ENCODE results near the gene TMPRSS4.

TMPRSS4 gene

DNA sequence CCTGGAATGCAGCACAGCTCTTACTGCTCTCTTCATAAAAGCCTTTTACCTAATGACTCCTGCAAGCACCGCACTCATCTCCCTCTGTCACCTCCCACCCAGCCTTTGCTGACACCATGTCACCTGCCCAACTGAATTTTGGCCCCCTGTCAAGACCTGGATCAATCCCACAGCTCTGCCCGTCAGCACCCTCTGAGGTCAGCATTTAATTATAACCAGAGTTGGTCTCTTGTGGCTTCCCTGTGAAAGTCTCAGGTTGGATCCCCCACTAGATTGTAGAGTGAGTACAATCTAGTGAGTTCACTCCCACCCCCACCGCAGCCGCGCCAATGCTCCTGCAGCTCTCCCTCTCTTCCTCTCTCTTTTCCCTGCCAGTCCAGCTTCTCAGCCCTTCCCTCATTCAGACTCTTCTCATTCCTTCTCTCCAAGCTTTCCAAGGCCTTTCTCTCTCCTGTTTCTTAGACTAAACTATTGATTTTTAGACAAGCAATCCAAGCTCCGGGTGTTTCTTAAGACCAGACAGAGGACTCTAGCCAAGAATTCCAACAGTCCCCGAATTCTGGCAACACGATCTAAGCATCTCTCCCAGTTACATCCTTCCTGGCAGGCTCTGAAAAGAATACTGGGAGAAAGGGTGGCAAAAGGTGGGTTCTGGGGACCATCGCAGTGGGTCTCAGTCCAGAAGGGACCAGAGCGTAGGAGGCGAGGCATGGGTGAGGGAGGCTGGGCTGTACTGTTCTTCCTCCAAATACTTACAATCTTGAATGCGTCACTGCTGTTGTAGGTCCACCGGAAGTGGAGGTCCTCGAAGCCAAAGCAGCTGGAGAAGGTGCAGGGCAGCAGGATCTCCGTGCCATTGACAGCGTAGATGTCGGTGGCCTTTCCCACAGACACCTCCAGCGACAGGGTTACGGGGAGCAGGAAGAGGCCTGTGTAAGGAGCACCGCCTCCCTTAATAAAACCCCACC, 67.7 kb downstream of the TMPRSS4 start:
- no peak for DNase-seq
- in situ Hi-C loops (cut with HindIII; ENCODE audit: low pct_ligation_motif_present, low pct_unique_long_range_greater_than_20kb, low sequenced_read_pairs) = no loop called here

DNA sequence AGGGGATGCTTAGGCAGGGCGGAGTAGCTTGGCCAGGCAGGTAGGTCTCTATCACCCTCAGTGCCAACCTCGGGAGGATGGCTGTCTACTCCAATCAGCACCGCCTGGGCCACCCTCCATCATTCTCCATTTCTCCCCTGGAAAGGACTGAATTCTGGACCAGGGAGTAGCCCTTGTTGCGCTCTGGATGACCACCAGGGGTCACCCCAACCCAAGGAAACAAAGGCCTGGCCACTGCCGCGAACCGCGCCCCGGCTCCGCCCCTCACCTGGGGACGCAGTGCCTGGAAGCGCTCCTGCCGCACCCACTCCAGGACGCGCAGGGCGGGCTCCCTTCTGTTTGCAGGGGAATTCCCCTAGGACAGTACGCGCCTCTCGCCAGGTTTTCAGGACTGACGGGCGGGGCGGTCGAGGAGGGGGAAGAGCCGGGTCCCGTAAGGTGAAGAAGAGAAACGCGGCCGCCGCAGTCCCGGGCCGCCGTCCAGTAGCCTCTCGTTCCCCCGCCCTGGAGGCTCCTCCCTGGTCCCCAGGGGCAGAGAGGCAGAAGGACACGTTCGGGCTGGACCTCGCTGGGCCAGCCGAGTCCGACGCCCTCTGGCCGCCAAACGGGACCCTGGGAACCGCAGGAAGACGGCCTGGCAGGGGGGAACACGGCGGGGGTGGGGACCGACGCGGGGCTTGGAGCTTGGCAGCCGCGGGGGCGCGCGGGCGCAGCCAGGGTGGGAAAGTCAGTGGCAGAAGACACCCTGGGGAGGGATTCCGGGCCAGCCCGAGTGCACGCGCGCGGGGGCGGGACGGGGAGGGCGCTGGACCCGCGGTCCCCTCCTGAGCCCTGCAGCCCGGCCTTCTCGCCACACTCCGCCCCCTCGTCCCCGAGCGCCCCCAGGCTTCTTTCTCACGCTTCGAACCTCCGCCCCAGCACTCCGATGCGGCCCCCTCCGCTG, 68.7 kb downstream of the TMPRSS4 start:
- in situ Hi-C loops (cut with HindIII; ENCODE audit: low pct_ligation_motif_present, low pct_unique_long_range_greater_than_20kb, low sequenced_read_pairs) = no loop called here
- DNase-seq = peak; percentile 69

DNA sequence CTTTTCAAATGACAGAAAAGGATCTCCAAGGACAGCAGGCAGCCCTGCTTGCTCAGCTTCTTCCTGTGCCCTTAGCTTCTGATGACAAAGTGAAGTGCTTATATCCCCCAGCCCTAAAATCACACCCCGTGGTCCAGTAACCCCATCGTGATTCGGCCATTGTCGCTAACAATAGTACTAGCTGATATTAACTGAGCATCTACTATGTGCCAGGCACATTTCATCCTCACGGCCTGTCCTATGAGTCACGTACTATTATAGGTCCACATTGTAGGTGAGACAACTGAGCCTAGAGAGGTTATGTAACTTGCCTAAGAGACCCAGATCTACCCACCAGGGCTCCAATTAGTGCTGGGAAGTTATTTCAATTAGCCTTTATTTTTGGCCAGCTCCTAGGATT, 69.7 kb downstream of the TMPRSS4 start:
- no peak for DNase-seq
- in situ Hi-C loops (cut with HindIII; ENCODE audit: low pct_ligation_motif_present, low pct_unique_long_range_greater_than_20kb, low sequenced_read_pairs) = no loop called here

DNA sequence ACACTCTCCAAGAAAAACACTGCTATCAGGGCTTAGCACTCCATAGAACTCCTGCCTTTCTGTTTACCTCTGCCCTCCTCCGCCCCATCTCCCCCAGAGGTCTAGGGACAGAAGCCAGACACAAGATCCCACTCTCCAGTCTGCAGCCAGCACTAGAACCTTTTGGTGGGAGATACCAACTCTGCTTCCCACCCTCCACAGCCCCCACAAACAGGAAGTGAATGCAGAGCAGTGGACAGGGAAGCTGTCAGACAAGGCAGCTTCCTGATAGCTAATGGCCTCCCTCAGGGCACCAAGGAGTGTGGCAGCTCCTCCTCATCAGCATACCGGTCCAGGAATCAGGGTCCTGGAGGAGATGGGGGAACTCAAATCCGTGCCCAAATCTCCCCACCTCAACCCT, 70.6 kb downstream of the TMPRSS4 start:
- in situ Hi-C loops (cut with HindIII; ENCODE audit: low pct_ligation_motif_present, low pct_unique_long_range_greater_than_20kb, low sequenced_read_pairs) = no loop called here

DNA sequence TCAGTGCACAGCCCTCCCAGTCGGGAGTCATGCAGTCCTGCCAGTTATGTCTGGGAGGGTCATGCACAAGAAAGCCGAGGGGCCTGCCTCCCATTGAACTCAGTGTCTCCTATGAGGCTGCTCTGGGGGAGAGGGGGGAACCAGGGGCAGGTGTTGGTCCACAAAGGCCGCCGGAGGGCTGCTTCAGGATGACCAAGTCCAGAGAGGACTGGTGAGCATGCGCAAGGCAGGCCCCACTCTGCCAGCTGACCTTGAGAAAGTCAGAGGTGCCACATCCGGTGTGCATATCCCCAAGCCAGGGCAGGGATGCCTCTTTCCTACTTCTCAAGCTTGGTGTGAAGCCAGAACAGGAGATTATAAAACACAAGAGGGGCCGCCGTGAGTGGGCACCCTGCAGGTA, 71.4 kb downstream of the TMPRSS4 start:
- no peak for DNase-seq
- in situ Hi-C loops (cut with HindIII; ENCODE audit: low pct_ligation_motif_present, low pct_unique_long_range_greater_than_20kb, low sequenced_read_pairs) = no loop called here

More for the DNA sequence above, 70.6 kb downstream of the TMPRSS4 start:
- DNase-seq = no peak

- DNase-seq = no peak
- in situ Hi-C loops (cut with HindIII; ENCODE audit: low pct_ligation_motif_present, low pct_unique_long_range_greater_than_20kb, low sequenced_read_pairs) = no loop called here
Observed at GRCh38 chr11:118148856-118149255, 72.0 kb downstream of the TMPRSS4 start.

DNA sequence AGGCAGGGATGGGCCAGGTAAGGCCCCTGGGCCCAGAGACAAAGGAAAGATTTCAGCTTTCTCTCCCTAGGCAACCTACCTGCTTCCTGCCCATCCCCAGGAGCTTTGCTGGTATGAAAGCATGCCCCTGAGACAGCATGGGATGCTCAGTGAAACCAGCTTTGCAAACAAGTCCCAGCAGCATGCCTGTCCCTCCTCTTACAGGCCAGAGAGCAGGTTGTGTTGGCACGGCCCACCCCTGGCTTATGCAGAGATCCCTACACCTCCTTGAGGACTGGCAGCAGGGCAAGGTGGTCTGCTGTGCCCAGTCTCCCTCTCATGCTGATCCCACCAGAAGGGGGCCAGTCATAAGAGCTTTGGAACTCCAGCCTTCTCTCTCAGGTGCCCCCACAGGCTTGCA, 72.6 kb downstream of the TMPRSS4 start:
- no peak for DNase-seq
- in situ Hi-C loops (cut with HindIII; ENCODE audit: low pct_ligation_motif_present, low pct_unique_long_range_greater_than_20kb, low sequenced_read_pairs) = no loop called here

DNA sequence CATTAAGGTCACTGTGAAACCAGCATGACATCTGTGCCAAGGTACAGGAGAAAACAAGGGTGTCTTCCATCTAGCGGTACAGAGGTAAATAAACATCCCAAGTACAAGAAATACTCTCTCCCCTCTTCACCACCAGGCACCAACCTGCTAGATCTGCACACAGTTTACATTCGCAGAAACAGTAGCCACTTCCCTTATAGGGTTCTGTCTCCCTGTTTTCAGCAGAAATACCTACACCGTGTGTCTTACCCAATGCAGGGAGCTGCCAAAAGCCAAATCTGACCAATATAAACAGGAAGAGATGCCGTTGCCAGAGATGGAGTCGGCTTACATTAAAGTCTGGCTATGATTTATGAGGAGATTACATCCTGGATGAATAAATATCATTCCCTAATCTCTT, 74.6 kb downstream of the TMPRSS4 start:
- in situ Hi-C loops (cut with HindIII; ENCODE audit: low pct_ligation_motif_present, low pct_unique_long_range_greater_than_20kb, low sequenced_read_pairs) = no loop called here
- no peak for DNase-seq

DNA sequence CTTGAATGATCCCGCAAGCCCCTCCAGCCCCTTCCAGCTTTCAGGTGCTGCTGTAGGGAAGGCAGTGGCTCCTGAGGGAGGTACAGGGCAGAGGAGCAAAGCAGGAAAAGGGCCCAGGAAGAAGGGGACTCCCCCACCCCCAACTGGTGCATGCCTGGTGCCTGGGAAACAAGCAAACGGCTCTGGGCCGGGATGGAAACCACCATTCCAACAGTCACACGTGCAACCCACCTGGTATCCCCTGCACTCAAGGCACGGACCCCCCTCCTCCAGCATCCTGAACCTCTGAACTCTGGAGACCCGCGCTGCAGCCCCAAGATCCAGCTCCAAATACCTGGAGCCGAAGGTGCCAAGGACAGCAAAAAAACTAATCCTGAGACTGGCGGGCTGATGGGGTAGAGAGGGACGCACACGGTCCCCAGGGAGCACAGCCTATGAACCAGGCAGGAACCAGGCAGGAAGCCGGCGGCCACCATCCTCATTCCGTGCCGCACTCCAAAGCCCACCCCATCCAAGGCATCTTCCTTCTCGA, 75.2 kb downstream of the TMPRSS4 start:
- no peak for DNase-seq
- in situ Hi-C loops (cut with HindIII; ENCODE audit: low pct_ligation_motif_present, low pct_unique_long_range_greater_than_20kb, low sequenced_read_pairs) = no loop called here

- DNase-seq = peak; percentile 60
- in situ Hi-C loops (cut with HindIII; ENCODE audit: low pct_ligation_motif_present, low pct_unique_long_range_greater_than_20kb, low sequenced_read_pairs) = no loop called here
Observed at GRCh38 chr11:118152552-118153471, 75.9 kb downstream of the TMPRSS4 start, which contains the start of gene SCN4B. Gene SCN4B (minus strand): TSS chr11:118152823. CDS start chr11:118152673, 150 bp downstream.

DNA sequence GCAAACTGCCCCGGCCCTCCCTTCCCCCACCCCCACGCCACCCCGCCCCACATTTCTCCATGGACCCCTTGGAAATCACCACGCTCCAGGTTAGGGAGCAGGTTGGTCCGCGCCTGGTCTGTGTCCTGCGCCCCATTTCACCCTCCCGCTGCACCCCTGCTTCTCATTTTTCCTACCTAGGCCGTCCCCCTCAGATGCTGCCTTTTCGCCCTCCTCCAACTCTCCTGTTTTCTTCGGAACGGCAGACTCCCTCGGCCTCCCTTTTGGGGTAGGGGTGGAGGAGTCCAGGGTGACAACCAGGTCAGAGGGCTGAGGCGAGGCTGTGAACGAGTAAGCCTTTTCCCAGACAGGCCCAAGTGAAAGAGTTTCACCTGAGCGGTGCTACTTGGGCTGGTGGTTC, 76.6 kb downstream of the TMPRSS4 start:
- no peak for DNase-seq
- in situ Hi-C loops (cut with HindIII; ENCODE audit: low pct_ligation_motif_present, low pct_unique_long_range_greater_than_20kb, low sequenced_read_pairs) = no loop called here

- DNase-seq = no peak
- in situ Hi-C loops (cut with HindIII; ENCODE audit: low pct_ligation_motif_present, low pct_unique_long_range_greater_than_20kb, low sequenced_read_pairs) = no loop called here
Observed at GRCh38 chr11:118153976-118154375, 77.1 kb downstream of the TMPRSS4 start.

DNA sequence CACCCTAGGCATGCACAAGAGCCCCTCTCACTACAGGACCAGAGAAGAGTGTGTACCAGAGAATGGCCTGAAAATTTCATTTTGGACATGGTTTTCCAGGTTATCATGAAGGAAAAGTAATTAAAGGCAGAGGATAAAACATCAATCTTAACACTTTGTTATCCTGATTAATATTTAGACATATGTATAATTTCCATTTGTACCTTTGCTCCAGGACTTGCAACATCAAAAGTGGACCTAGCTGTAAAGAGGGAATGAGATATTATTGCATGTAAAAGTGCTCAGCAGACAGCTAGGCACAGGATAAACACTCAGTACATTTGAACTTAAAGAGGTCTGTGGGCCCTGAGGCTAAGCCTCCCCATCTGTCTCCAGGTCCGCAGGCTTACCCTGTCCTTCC, 77.8 kb downstream of the TMPRSS4 start:
- in situ Hi-C loops (cut with HindIII; ENCODE audit: low pct_ligation_motif_present, low pct_unique_long_range_greater_than_20kb, low sequenced_read_pairs) = no loop called here

DNA sequence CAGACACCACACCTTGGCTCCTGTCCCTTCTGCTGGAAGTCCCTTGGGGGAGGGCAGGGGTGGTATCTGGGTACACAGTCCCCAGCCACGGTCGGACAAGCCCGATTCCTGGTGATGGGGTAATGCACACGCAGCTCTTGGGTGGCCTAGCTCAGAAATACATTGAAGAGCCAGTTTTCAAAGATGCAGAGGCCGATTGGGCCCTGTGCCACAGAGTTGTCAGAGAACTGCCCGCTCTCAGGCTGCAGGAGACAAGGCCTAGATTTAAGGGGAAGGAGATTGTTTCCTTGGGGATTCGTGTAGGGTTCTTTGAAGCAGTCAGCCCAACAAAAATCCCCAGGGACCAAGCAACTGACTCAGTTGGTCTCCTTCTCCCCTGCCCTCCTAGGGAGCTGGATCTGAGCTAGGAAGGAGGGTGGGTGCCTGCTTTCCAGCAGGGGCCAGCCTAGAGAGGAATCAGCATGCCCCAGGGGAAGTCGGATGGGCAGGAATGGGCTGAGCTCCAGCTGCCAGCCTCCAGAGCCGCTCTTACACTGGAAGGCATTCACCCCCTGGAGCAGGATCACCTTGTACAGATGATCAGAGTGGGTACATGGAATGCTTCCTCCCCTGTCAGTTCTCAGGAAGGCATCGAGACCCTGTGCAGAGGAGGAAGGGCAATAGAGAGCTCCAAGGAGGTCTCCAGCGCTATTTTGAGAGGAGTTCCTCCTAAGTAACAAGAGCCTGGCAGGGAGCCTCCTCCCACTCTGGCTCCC, 79.1 kb downstream of the TMPRSS4 start:
- in situ Hi-C loops (cut with HindIII; ENCODE audit: low pct_ligation_motif_present, low pct_unique_long_range_greater_than_20kb, low sequenced_read_pairs) = no loop called here
- no peak for DNase-seq

More for the DNA sequence above, 77.8 kb downstream of the TMPRSS4 start:
- no peak for DNase-seq

DNA sequence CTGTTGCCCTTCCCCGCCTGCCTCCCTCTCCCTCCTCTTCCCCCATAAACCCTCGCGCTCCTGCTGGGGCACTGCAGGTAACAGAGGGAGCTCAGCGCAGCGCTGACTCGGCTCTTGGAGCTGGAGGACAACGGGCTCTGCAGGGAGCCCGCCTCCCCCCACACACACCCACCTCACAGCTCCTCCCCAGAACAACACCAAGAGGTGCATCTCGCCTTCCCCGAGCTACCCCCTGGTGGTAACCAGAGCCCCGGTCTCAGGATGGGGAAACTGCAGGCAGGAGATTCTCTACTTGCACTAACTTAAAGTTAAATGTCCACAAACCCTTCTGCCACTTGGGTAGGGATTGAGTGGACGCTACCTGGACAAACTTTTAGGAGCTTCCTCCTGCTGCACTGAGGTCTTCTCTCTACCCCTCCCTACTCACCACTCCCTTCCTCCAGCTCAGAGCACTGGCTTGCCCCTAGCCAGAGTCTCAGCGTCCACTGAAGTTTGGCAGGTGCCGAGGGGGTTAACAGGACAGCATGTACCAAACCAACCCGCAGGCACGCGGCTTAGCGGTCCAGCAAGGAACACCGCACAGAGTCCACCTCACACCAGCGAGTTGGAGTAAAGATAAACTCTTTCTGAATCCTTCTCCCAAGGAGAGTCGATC, 79.8 kb downstream of the TMPRSS4 start:
- in situ Hi-C loops (cut with HindIII; ENCODE audit: low pct_ligation_motif_present, low pct_unique_long_range_greater_than_20kb, low sequenced_read_pairs) = no loop called here
- no peak for DNase-seq

DNA sequence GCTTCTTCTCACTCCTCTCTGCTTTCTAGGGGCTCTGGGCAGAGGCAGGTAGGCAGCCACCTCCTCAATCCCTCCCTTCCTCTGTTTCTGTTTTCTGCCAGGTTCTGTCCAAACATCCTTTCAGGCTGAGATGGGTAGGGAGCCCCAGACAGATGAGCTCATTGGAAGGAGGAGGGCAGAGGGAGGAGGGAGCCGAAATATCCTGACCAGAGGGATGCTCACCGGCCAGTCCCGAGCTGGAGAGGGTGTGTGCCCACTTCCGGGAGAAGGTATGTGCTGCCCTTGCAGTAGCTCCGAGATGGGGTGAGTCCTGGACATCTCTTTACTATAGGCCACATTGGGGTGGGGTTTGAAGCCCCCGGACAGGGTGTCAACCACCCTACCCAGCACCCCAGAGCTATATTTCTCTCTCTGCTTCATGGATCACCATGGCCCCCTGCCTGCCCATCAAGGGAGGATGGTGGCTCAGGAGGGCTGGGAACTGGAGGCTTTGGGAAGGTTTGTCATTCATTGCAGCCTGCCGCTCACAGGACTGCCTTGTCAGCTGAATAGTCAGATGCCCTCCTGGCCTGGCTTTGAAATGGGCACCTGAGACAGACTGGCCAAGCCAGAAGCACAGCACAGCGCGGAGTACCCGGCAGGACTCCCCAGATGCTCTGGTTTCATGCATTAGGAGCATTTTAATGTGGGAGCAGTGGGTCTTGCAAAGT, 80.5 kb downstream of the TMPRSS4 start:
- in situ Hi-C loops (cut with HindIII; ENCODE audit: low pct_ligation_motif_present, low pct_unique_long_range_greater_than_20kb, low sequenced_read_pairs) = no loop called here

More for the DNA sequence above, 80.5 kb downstream of the TMPRSS4 start:
- no peak for DNase-seq
